HG03097 (cell line): ENCODE data around the gene CCDC88A.
"Not testable (repeated sequence)": the region's sequence is repeated elsewhere in the genome, so short reads cannot be mapped to it uniquely, and the experiment has no call there.

Experiments used
- ATAC-seq: cut with Tn5 transposase; IDR thresholded peaks from one replicate; pipeline ENCODE4 v1.9.1; 2021; ENCODE audit not compliant: unreplicated experiment, low FRiP score

CCDC88A gene

DNA sequence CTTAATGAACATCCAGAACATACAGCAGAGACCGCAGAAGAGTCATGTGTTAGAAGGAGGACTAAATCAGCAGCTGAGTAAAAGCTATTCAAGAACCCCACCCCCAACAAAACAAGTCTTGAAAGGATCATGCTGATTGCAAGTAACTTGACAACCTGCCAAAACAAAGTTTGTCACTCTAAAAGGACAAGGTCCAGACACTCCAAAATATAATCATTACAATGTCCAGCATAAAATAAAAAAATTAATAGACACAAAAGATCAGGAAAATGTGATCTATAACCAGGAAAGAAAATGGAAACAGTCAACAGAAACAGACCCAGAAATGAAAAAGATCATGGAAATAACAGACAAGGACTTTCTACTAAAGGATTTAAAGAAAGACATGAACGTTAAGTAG, 28.5 kb downstream of the CCDC88A start:
- no peak for ATAC-seq

DNA sequence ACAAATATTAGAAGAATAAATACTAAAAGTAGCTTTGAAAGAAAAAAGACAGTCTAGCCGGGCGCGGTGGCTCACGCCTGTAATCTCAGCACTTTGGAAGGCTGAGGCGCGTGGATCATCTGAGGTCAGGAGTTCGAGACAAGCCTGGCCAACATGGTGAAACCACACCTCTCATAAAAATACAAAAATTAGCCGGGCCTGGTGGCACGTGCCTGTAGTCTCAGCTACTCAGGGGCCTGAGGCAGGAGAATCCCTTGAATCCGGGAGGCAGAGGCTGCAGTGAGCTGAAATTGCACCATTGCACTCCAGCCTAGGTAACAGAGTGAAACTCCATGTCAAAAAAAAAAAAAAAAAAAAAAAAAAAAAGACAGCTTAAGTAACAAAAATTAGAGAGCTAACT, 34.1 kb downstream of the CCDC88A start:
- not testable (repeated sequence) for ATAC-seq

DNA sequence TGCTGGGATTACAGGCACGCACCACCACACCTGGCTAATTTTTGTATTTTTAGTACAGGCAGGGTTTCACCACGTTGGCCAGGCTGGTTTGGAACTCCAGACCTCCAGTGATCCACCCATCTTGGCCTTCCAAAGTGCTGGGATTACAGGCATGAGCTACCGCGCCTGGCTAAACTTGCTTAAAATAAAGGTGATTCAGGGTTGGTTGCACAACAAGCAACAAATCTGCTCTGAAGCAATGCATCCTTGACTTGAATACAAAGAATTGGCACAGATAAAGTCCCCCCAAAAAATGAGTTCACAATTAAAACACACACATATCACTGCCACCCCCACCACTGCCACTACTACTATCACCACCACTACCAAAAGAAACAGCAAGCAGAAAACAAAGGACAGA, 34.9 kb downstream of the CCDC88A start:
- ATAC-seq: no peak

- no peak for ATAC-seq
These were observed 48.3 kb downstream of the CCDC88A start for GRCh38 chr2:55371376-55371775.

- no peak for ATAC-seq
These were observed 49.4 kb downstream of the CCDC88A start for GRCh38 chr2:55370208-55370607.

DNA sequence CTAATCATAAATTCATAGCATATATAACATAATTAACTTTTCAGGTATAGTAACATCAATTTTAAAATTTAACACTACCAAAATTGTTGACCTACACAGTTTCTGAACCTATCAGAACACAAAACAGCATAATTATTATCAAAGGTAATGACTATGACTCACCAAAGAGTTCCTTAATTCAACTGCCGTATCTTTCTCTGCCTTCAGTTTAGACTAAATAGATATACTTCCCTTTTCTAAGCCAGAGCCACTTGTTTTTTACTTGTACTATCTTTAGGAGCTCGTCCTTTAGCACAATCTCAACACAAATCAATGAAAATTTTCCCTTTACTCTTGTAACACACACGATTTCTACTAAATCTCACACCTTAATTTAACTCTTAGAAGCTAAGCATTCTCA, 54.4 kb downstream of the CCDC88A start:
- ATAC-seq: no peak

- no peak for ATAC-seq
These were observed 55.2 kb downstream of the CCDC88A start for GRCh38 chr2:55364189-55365055.

GRCh38 chr2:55363636-55364035, 56.0 kb downstream of the CCDC88A start:
- ATAC-seq: no peak

DNA sequence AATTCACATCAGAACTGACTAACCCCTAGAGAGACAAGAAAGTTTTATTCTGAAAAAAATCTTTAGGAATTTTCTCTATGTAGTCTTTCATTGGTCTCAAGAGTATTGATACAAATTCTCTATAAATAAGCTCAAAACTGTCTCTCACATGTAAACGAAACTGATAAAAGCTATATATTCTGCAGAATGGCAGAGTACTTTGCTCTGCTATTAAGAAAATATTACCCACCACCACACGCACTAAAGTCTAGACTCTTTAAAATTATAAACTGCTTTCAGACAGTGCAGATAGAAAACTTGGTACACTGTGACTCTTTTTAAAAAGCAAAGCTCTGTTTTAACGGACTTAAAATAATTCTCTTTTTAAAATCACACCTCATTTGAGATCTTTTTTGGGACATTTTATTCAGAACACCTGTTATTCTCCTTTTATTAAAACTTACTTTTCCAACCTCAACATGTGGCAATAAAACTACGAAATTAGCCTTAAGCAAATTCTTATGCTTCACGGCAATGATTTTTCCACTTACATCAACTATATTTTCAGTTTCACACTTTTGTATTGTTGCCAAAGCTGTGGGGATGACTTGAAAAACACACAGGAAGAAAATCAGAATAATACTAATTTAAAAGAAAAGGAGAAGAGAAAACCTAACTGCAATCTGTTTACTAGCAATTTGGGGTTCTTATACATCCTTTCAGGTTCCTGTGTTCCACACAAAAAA, 58.0 kb downstream of the CCDC88A start:
- ATAC-seq: no peak

DNA sequence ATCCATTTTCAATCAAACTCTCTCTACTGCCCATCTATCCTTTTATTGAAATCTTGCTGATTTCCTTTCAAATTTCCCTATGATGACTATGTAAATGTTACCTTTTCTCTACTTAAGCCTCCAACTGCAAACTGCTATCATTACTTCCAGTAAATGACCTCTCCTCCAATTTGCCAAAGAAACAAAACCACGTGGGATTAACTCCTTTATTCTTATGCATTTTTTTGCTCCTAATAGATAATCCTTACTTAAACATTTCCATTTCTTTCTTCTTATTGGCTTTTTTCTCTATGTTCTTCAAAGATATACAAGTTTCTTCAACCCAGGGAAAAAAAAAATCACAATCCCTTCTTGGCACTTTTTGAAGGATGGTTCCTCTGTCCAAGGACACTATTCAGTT, 61.2 kb downstream of the CCDC88A start:
- ATAC-seq: no peak

DNA sequence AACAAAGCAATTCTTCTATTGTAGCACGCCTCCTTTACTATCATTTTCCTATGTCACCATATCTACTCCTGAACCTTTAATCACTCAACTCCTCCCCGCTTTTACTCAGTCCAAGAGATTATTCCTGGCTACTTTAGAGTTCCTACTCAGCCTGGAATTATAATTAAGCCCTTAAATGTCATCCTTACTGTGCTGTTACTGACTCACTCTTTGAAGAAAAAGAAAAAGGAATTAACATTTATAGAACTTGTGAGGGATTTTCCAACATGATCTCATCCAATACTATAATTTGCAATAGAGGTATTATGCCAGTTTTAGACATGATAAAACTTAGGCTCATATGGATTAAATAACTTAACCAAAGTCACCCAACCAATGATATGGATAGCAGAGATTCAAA, 61.7 kb downstream of the CCDC88A start:
- no peak for ATAC-seq

- ATAC-seq: no peak
These were observed 62.5 kb downstream of the CCDC88A start for GRCh38 chr2:55357164-55357563.

DNA sequence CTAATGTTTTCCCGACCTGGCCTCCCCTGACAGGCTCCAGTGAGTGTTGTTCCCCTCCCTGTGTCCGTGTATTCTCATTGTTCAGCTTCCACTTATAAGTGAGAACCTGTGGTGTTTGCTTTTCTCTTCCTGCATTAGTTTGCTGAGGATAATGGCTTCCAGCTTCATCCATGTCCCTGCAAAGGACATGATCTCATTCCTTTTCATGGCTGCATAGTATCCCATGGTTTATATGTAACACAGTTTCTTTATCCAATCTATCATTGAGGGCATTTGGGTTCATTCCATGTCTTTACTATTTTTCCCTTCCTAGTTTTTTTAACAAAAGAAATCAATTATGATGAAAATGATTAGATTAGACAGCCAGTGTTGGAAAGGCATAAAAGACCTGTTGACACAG, 63.5 kb downstream of the CCDC88A start:
- not testable (repeated sequence) for ATAC-seq

DNA sequence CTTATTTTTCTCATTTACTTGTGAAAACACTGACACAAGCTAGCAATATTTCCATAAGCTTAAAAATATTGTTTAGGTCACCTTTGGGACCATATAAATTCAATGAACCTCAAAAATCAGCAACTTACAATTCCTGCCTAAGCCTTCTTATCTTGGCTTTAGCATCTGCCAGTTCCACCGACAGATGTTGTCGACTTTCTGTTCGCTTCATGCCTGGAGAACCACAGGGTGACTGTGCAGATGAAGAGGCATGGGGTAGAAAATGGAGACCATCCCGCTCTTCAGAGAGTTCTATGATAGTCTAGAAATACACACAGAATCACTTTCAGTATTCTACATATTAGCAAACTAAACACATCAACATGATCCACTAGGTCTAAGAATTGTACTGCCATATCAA, 64.2 kb downstream of the CCDC88A start:
- no peak for ATAC-seq

DNA sequence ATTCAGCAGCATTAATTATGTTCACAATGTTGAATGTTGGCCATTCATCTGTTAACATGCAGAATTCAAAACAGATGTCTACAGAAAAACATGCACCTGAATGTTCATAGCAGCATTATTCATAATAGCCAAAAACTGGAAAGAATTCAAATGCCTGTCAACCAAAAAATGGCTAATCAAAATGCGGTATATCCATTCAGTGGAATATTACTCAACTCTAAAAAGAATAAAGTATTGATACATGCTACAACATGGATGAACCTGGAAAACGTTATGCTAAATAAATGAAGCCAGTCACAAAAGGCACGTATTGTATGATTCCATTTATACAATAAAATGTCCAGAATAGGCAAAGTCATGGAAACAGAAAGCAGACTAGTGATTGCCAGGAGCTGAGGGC, 68.0 kb downstream of the CCDC88A start:
- ATAC-seq: no peak

GRCh38 chr2:55345064-55345463, 74.6 kb downstream of the CCDC88A start:
- no peak for ATAC-seq

DNA sequence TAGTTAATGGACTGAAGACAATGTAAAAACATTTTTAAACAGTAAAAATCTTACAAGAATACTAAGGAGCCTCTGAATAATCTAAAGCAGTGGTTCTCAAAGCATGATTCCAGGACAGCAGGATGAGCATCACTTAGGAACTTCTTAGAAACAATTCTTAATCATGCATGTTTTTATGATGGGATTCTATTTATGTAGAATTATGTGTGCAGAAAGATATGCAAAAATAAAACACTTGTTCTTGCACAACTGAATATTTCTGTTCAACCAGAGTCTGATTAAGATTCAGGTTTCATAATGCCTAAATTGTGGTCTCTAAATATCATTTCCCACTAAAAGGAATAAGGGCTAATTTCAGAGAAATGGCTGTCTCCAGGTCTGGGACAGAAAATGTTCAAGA, 81.4 kb downstream of the CCDC88A start:
- no peak for ATAC-seq

DNA sequence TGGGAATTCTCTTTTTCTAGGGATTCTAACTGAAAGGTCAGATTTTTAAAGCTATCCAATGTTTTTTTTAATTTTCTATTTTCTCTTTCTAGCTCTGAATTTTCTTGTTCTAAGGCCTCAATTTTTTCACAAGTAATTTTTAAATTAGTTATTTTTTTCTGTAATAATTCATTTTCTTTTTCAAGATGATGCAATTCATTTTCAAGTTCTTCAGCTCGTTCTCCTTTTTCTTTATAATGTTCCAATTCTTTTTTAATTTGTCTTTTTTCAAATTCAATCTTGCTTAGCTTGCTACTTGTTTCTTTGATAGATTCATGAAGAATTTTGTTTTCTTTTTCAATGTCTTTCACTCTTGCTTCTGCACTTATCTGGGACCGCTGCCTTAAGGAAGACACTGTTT, 84.9 kb downstream of the CCDC88A start:
- no peak for ATAC-seq

- no peak for ATAC-seq
These were observed 88.9 kb downstream of the CCDC88A start for GRCh38 chr2:55330541-55331297.

DNA sequence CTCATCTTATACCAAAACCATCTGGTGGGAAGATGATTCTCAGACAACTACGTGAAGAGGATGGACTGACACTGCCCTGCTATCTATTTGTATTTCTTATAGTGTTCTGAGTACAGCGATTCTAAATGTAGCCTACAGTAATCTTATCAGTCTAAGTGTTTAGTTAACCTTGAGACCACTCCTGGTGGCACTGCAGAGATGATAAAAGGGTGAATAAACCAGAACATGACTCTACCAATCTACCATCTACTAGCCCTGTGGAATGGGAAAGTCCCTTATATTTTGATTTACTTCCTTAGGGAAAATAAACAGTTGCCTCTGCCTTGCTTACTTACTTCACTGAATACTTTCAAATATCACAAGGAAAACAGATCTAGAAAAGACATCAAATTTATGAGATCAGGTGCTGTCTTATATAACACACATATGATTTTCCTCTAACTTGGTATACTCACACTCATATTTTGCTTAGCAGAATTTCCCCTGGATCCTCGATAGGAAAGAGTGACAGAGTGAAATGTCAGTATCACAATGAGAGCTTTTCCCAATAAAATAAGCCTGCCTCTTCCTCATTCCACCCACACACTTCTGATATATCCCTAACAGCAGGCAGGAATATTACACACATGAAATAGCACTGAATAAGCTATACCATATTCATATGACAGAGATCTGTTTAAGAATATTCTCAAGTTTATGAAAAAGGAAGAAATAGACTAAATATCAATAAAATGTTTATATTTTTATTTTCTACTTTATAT, 92.0 kb downstream of the CCDC88A start:
- no peak for ATAC-seq

DNA sequence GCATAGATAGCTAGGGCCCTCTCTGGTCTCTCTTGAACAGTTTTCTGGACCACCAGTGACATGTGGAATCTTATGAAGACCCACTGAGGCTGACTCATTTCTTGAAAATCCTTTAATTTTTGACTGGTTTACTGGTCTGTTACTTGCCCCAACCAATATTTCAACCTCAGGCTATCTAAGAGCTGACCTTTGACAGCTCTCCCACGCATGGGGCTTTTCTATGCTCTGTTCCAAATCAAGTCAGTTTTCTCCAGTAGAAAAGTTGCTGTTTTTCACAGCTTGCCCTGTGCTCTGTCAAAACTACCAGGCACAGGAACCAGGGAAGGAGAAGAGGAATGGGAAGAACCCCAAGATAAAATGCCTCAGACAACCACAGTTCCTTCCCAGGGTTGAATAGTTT, 104.7 kb downstream of the CCDC88A start:
- ATAC-seq: no peak
